ENCODE measurements around the gene AP2A1.

GRCh38 chr19:49816590-49816989 lies 49.8 kb downstream of the AP2A1 start:
- TF ChIP-seq POLR2A (IDR thresholded peaks at IDR 0.05): no peak
- TF ChIP-seq CTCF (IDR thresholded peaks at IDR 0.05): no peak
